Fibroblast of the aortic adventitia (primary cell): ENCODE measurements around the gene CAMK1D. TPM values are rescaled to one million over a fixed set of nuclear protein-coding genes. Genes with fewer than 3 reads are reported as not detected.
"Not testable (repeated sequence)": the region's sequence is repeated elsewhere in the genome, so short reads cannot be mapped to it uniquely, and the experiment has no call there.

Experiments used
- DNase-seq: peaks from one replicate; pipeline ENCODE4 v3.0.0-alpha.2; 2010; ENCODE audit warnings: low read depth
- H3K4me3 ChIP-seq: 2 replicates; pipeline ENCODE4 v1.5.1; 2011; ENCODE audit warnings: low read depth, mild to moderate bottlenecking, control low read depth, low read length, moderate library complexity
- CTCF ChIP-seq: IDR thresholded peaks from 2 replicates; pipeline ENCODE4 v1.5.1; 2011; ENCODE audit warnings: mild to moderate bottlenecking, low read length, control low read depth, inconsistent platforms; ENCODE audit not compliant: insufficient read depth
- total RNA-seq: library from RNA; depleted of rRNA; stranded (reverse); fragments of >200 nt; gene quantifications from 2 replicates; pipeline ENCODE4 v1.2.3, GENCODE V29; 2012; ENCODE audit warnings: low replicate concordance

CAMK1D gene
- total RNA-seq, 1 donor = 9.8 TPM

GRCh38 chr10:12742771-12743170 is 393.4 kb downstream of the CAMK1D start:
- no peak overlapping the region for H3K4me3 ChIP-seq
- no peak for DNase-seq
- no peak for TF ChIP-seq CTCF

GRCh38 chr10:12743466-12743865 is 394.1 kb downstream of the CAMK1D start:
- H3K4me3 ChIP-seq, DNase-seq: not testable (repeated sequence)

GRCh38 chr10:12743941-12744340 is 394.6 kb downstream of the CAMK1D start:
- TF ChIP-seq CTCF = no peak
- H3K4me3 ChIP-seq = no peak overlapping the region
- DNase-seq = no peak

- H3K4me3 ChIP-seq = no peak overlapping the region
- TF ChIP-seq CTCF = no peak
- no peak for DNase-seq
These were observed 398.8 kb downstream of the CAMK1D start for GRCh38 chr10:12748186-12748585.

GRCh38 chr10:12749760-12750478 is 400.6 kb downstream of the CAMK1D start:
- no peak for TF ChIP-seq CTCF
- no peak for DNase-seq

GRCh38 chr10:12750526-12751201 is 401.3 kb downstream of the CAMK1D start:
- TF ChIP-seq CTCF = no peak
- no peak overlapping the region for H3K4me3 ChIP-seq
- DNase-seq = peak; percentile 83

More at GRCh38 chr10:12749760-12750478, 400.6 kb downstream of the CAMK1D start:
- no peak overlapping the region for H3K4me3 ChIP-seq

DNA sequence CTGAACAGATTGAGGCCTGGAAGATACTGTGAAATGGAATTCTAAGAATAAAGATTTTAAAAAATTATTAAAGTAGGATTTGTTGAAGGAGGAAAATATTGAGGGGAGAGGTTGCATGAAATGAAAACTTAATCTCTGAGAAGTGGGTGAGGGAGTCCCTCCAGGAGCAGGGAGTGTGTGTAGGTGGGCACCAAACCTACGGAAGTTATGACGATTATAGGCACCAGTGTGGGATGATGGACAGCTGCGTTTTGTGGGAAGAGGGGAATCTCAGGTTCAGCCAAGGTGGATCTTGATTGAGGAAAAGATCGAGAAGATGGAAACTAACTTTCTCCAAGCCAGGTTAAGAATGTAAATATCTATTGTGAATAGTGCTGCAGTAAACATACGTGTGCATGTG is 405.7 kb downstream of the CAMK1D start:
- no peak for DNase-seq
- no peak for TF ChIP-seq CTCF
- H3K4me3 ChIP-seq = no peak overlapping the region
